MM.1S (cell line): ENCODE measurements around the gene PLSCR3.

Experiments
- DNase-seq: peaks from one replicate; pipeline ENCODE4 v3.0.0-alpha.2; 2015
- H2AFZ ChIP-seq: fragments of 300-600 bp; sonication (generic); 2 replicates; pipeline ENCODE4 v1.6.0; 2016; ENCODE audit warnings: antibody characterized with exemption, low read length
- H3F3A ChIP-seq: fragments of 300-600 bp; sonication (generic); 2 replicates; pipeline ENCODE4 v1.6.1; 2016; ENCODE audit warnings: mild to moderate bottlenecking, antibody characterized with exemption, low read length, moderate library complexity, mixed read lengths; ENCODE audit not compliant: insufficient read depth
- H3K27ac ChIP-seq: fragments of 300-600 bp; sonication (generic); 2 replicates; pipeline ENCODE4 v1.5.1; 2016; ENCODE audit warnings: mild to moderate bottlenecking, low read length
- H3K27me3 ChIP-seq: fragments of 300-600 bp; sonication (generic); replicated peaks from 2 replicates; pipeline ENCODE4 v1.6.0; 2016; ENCODE audit warnings: low read length; ENCODE audit not compliant: insufficient read depth
- H3K36me3 ChIP-seq: fragments of 300-600 bp; sonication (generic); replicated peaks from 2 replicates; pipeline ENCODE4 v1.6.1; 2016; ENCODE audit warnings: mild to moderate bottlenecking, low read length, mixed read lengths; ENCODE audit not compliant: insufficient read depth
- H3K4me1 ChIP-seq: fragments of 300-600 bp; sonication (generic); 2 replicates; pipeline ENCODE4 v1.6.1; 2016; ENCODE audit warnings: low read length, mixed read lengths
- H3K4me2 ChIP-seq: fragments of 300-600 bp; sonication (generic); 2 replicates; pipeline ENCODE4 v1.6.0; 2016; ENCODE audit warnings: low read depth, low read length
- H3K4me3 ChIP-seq: fragments of 300-600 bp; sonication (generic); 2 replicates; pipeline ENCODE4 v1.5.1; 2016; ENCODE audit warnings: low read length, mixed read lengths
- H3K79me2 ChIP-seq: fragments of 300-600 bp; sonication (generic); 2 replicates; pipeline ENCODE4 v1.6.1; 2016; ENCODE audit warnings: mixed run types, low read length, mixed read lengths
- H3K9ac ChIP-seq: fragments of 300-600 bp; sonication (generic); 2 replicates; pipeline ENCODE4 v1.6.1; 2016; ENCODE audit warnings: low read length, mixed read lengths
- H3K9me2 ChIP-seq: fragments of 300-600 bp; sonication (generic); replicated peaks from 2 replicates; pipeline ENCODE4 v1.6.1; 2016; ENCODE audit warnings: mild to moderate bottlenecking, low read length, mixed read lengths; ENCODE audit not compliant: insufficient read depth
- H3K9me3 ChIP-seq: fragments of 300-600 bp; sonication (generic); replicated peaks from 2 replicates; pipeline ENCODE4 v1.6.1; 2016; ENCODE audit warnings: mild to moderate bottlenecking, low read length, mixed read lengths; ENCODE audit not compliant: insufficient read depth
- H4K20me1 ChIP-seq: fragments of 300-600 bp; sonication (generic); 2 replicates; pipeline ENCODE4 v1.6.1; 2016; ENCODE audit warnings: mild to moderate bottlenecking, low read length, moderate library complexity, mixed read lengths; ENCODE audit not compliant: insufficient read depth
- CTCF ChIP-seq: fragments of 300-600 bp; sonication (generic); IDR thresholded peaks from 2 replicates; pipeline ENCODE4 v1.5.1; 2016; ENCODE audit warnings: antibody characterized with exemption, low read length, mixed read lengths
- EZH2 ChIP-seq: fragments of 300-600 bp; sonication (generic); optimal IDR thresholded peaks from 2 replicates; pipeline ENCODE3; 2017; ENCODE audit warnings: low read depth, mild to moderate bottlenecking, antibody characterized with exemption, low read length, mixed read lengths
- EZH2phosphoT487 ChIP-seq: fragments of 300-600 bp; sonication (generic); IDR thresholded peaks from 2 replicates; pipeline ENCODE4 v1.6.1; 2018; ENCODE audit warnings: antibody characterized with exemption, low read length

PLSCR3 gene

GRCh38 chr17:7415784-7416183, 21.5 kb upstream of the PLSCR3 start:
- H3K4me3 ChIP-seq = no peak overlapping the region
- no peaks in the 10 kb centered on the region for H3K36me3 ChIP-seq
- H3K9ac ChIP-seq = no peak overlapping the region
- H3F3A ChIP-seq = no peaks in the 10 kb centered on the region
- H3K9me2 ChIP-seq = no peaks in the 10 kb centered on the region
- H3K27ac ChIP-seq = no peak overlapping the region
- H2AFZ ChIP-seq = no peak overlapping the region
- H3K9me3 ChIP-seq = no peaks in the 10 kb centered on the region
- H3K27me3 ChIP-seq = peaks cover 94% of the 10 kb centered on the region
- no peaks in the 10 kb centered on the region for H3K4me1 ChIP-seq
- no peak for DNase-seq
- no peaks in the 10 kb centered on the region for H3K79me2 ChIP-seq
- H3K4me2 ChIP-seq = no peak overlapping the region
- TF ChIP-seq CTCF (no peak), EZH2phosphoT487 (no peak), EZH2 (no peak)
- H4K20me1 ChIP-seq = no peaks in the 10 kb centered on the region

- Histone ChIP-seq H3K27ac (no peak overlapping the region), H3K4me1 (no peaks in the 10 kb centered on the region), H3K4me3 (no peak overlapping the region), H3K27me3 (peaks cover 98% of the 10 kb centered on the region), H4K20me1 (no peaks in the 10 kb centered on the region), H3K9me3 (no peaks in the 10 kb centered on the region), H3K36me3 (no peaks in the 10 kb centered on the region), H3F3A (no peaks in the 10 kb centered on the region), H3K9me2 (no peaks in the 10 kb centered on the region), H3K9ac (no peak overlapping the region), H3K4me2 (no peak overlapping the region), H3K79me2 (no peaks in the 10 kb centered on the region), H2AFZ (no peak overlapping the region)
- DNase-seq = no peak
- no peak for TF ChIP-seq CTCF
- no peak for TF ChIP-seq EZH2phosphoT487
- TF ChIP-seq EZH2 = no peak
Observed at GRCh38 chr17:7414837-7415236, 20.5 kb upstream of the PLSCR3 start.

GRCh38 chr17:7413346-7413985, 19.1 kb upstream of the PLSCR3 start:
- DNase-seq = no peak
- no peak overlapping the region for H3K4me2 ChIP-seq

More at GRCh38 chr17:7413346-7413985, 19.1 kb upstream of the PLSCR3 start:
- Histone ChIP-seq H3K27ac (no peak overlapping the region), H3F3A (no peaks in the 10 kb centered on the region), H3K36me3 (no peaks in the 10 kb centered on the region), H3K27me3 (peaks cover 96% of the 10 kb centered on the region), H3K9me2 (no peaks in the 10 kb centered on the region), H4K20me1 (no peaks in the 10 kb centered on the region), H3K4me3 (no peak overlapping the region), H2AFZ (no peak overlapping the region), H3K9ac (no peak overlapping the region), H3K79me2 (no peaks in the 10 kb centered on the region), H3K9me3 (no peaks in the 10 kb centered on the region), H3K4me1 (no peaks in the 10 kb centered on the region)
- TF ChIP-seq EZH2 (no peak), EZH2phosphoT487 (no peak), CTCF (no peak)
